Fibroblast of peridontal ligament (primary cell): Measurements from ENCODE around the gene HSPA9.

Experiments used
- DNase-seq: peaks from one replicate; pipeline ENCODE4 v3.0.0-alpha.2; 2010; ENCODE audit errors: extremely low read depth

The HSPA9 gene

GRCh38 chr5:138595180-138595795 is 20.1 kb upstream of the HSPA9 start:
- DNase-seq: no peak

DNA sequence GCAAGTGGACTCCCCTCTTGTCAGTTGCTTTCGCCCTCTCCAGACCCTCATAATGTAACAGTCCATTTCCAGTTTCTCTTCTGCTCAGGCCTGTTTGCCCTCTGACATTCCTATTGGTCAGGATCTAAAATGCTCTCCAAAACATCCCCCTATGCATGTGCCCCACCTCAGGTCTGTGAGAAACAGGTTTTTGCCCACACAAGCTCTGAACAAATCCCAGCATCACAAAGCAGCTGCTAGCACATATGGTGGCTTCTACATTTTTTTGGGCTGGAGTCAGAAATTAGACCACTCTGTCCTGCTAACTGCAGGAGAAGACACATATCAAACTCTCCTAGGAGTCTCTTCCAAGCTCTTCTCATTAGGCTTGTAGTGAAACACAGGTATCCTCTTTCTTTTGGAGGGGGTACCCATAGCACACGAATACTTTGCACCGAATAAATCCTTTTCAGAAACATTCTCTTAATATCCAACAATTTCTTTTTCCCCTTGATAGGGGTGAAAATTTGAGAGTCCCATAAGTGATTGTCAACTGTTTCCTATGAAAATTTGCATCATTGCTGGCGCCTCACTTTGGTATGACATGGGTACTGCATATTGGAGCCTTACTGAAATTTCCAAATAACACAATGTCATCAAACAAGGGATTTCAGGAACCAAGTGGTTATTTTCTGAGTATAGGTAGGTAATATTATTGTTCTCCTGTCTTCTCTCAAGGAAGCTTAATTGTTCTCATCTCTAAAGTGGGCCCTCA is 19.3 kb upstream of the HSPA9 start:
- DNase-seq: no peak

GRCh38 chr5:138588013-138588788 is 13.0 kb upstream of the HSPA9 start:
- no peak for DNase-seq

- no peak for DNase-seq
Measured at GRCh38 chr5:138585157-138585556, 10.0 kb upstream of the HSPA9 start.

DNA sequence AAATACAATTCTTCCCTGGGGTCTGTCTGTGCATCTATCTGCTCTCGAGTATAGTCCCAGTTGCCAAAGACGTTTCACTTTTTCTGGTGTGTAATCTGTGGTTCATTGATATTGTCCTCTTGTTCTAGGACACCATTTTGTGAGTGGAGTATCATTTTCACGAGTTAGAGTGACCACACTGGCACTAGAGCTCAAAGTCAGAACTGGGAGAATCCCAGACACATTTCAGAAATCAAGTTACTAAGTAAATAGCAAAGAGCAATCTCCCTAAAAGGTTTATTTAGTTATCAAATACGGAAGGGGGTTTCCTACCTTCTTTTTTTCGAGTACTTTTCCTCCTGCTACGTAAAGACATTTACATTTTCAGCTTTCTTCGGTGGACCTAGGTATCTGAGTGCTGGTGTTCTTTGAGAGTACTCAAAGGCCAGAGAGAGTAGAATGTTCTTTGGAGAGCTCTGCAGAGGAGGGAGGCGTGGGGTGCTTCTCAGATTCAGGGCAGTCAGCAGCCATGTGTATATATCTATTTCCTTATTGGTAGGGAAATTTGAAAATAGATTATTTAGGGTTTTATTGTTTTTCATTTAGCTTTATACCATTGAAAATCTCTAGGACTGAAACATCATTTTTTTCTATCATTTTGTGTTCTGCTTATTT is 8.9 kb upstream of the HSPA9 start:
- DNase-seq: no peak

DNA sequence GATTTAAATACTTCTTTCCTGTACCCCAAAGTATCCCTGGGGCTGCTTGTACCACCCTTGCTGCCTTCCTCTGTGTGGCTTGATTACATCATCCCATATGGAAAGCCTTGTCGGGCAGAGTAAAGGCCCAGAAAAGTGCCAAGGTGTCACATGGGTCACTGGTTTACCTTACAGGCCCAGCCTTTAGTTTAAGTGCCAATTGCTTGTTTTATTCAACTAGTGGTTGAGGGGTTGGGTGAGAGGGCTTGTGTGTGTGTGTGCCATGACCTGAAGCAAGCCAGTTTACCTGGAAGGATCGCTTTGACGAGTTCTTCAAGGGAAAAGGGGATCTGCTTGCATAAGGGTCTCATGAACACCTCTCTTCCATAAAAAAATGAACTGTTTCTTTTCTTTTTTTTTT is 7.8 kb upstream of the HSPA9 start:
- no peak for DNase-seq

GRCh38 chr5:138580777-138581176 is 5.6 kb upstream of the HSPA9 start:
- DNase-seq: no peak

DNA sequence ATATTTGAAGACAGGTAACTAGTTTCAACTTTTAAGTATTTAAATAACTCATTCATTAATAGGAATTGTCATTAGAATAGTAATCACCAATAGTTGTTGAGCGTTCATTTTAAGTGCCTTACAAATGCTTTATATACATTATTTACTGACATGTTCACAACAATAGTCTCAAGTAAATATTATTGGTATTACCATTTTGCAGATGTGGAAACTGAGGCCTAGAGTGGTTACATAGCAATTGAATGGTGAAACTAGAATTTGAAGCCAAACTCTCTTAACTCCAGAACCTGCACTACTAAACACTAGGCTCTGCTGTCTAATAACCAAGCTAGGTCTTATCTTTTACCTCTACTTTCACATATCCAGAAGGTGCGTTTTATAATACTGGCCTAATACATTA is 4.8 kb upstream of the HSPA9 start:
- no peak for DNase-seq

- no peak for DNase-seq
Measured at GRCh38 chr5:138579517-138579863, 4.3 kb upstream of the HSPA9 start.

DNA sequence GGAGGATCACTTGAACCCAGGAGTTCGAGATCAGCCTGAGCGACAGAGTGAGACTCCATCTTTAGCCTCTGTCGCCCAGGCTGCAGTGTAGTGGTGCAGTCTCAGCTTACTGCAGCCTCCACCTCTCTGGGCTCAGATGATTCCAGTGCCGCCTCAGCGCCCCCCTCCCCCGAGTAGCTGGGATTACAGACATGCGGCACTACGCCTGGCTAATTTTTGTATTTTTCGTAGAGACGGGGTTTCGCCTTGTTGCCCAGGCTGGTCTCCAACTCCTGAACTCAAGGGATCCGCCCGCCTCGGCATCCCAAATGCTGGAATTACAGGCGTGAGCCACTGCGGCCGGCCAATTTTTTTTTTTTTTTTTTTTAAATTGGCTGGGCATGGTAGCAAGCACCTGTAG is 2.3 kb upstream of the HSPA9 start:
- DNase-seq: no peak

DNA sequence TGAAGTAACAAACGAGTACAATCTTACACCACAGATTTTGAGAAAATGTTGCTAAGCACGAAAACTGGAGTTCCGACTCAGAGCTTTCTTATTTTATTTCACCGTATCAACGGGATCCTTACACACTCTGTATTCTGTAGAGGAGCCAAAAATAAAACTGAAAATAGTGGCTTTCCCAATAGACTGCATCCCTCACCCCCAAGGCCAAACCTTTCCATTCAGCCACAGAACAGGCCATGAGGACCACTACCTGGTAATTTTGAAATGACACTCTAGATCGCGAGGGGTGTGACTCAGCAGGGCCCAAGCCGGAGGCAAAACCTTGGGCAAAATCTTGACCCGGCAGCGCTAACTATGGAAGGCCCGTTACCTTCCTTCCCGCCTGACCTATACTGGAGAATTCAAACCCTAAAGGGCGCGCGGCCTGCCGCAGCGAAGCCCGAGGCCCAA is 432 bp downstream of the HSPA9 start:
- peak; percentile 28 for DNase-seq

GRCh38 chr5:138573949-138574670 is 1.1 kb downstream of the HSPA9 start:
- DNase-seq: peak; percentile 45

DNA sequence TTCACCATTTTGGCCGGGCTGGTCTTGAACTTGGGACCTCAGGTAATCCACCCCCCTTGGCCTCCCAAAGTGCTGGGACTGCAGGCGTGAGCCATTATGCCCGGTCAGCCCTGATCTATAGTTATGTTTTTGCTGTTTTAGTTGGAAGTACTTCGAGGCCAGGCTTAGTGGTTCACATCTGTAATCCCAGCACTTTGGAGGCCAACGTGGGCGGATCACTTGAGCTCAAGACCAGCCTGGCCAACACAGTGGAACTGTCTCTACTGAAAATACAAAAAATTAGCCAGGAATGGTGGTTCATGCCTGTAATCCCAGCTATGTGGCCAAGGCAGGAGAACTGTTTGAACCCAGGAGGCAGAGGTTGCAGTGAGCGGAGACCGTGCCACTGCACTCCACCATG is 2.0 kb downstream of the HSPA9 start:
- no peak for DNase-seq

GRCh38 chr5:138570871-138571270 is 4.3 kb downstream of the HSPA9 start:
- no peak for DNase-seq

GRCh38 chr5:138569782-138570181 is 5.4 kb downstream of the HSPA9 start:
- DNase-seq: no peak

GRCh38 chr5:138568061-138568824 is 7.0 kb downstream of the HSPA9 start:
- DNase-seq: no peak

- DNase-seq: no peak
Measured at GRCh38 chr5:138566792-138567191, 8.4 kb downstream of the HSPA9 start.

DNA sequence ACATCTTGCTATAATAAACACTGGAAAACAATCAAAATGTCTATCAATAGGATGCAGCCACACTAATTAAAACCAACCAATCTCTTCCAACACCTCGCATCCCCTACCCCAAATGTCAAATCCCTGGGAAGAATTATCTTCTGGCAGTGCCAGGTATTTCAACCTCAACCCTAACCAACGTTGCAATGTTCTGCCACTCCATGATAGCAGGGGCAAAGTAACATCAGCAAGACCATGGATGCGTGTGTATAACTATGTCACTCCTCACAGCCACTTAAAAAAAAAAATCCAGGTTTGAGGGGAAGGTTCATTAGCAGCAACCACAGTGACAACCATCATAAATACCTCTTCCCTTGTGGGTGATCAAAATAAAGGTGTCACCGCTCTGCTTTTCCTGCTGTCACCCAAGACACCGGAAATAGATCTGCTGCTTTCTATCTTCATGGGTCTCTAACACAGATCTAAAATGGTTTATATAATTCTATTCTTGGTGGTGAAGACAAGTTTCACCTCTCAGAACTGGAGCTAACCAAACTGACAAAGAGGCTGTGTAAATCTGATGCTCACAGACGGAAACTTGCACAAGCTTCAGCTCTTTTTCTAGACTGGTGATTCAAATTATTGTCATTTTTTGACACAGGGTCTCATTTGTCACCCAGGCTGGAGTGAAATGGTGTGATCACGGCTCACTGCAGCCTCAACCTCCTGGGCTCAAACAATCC is 9.9 kb downstream of the HSPA9 start:
- DNase-seq: no peak

DNA sequence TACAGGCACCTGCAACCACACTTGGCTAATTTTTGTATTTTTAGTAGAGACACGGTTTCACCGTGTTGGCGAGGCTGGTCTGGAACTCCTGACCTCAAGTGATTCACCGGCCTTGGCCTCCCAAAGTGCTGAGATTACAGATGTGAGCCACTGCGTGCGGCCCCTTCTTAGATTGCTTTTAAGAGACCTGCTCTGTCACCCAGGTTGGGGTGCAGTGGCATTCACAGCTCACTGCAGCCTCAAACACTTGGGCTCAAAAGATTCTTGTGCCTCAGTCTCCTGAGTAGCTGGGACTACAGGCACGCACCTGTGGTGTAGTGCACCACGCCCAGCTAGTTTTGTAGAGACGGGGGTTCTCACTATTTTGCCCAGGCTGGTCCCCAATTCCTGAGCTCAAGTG is 11.0 kb downstream of the HSPA9 start:
- no peak for DNase-seq
